HepG2 (cell line): ENCODE results near the gene ZNF683. TPM values are rescaled to one million over a fixed set of nuclear protein-coding genes. Genes with fewer than 3 reads are reported as not detected.

ENCODE experiments used
- ARHGAP35 ChIP-seq: sonication (generic); formaldehyde crosslinking; IDR thresholded peaks from 2 replicates; pipeline ENCODE4 v1.9.0; 2022; ENCODE audit warnings: mild to moderate bottlenecking, inconsistent platforms, moderate library complexity, missing genetic modification reagents, borderline replicate concordance
- CBX1 ChIP-seq: IDR thresholded peaks from one replicate; pipeline ENCODE4 v1.6.1; 2016; ENCODE audit warnings: antibody characterized with exemption, low read depth
- CEBPB ChIP-seq: IDR thresholded peaks from 2 replicates; pipeline ENCODE4 v1.6.1; 2011; ENCODE audit warnings: low read depth, low read length, improper control_type of control experiment, borderline replicate concordance
- HOXA3 ChIP-seq: sonication (generic); formaldehyde crosslinking; IDR thresholded peaks from 2 replicates; pipeline ENCODE4 v1.5.0; 2020; ENCODE audit warnings: missing genetic modification reagents
- ISL2 ChIP-seq: sonication (generic); formaldehyde crosslinking; IDR thresholded peaks from 2 replicates; pipeline ENCODE4 v1.5.0; 2020; ENCODE audit warnings: missing genetic modification reagents
- JUNB ChIP-seq: sonication (generic); formaldehyde crosslinking; IDR thresholded peaks from 2 replicates; pipeline ENCODE4 v1.8.0; 2022; ENCODE audit warnings: missing genetic modification reagents, mild to moderate bottlenecking, borderline replicate concordance
- MAZ ChIP-seq, 2 experiments: sonication (generic) in 1 of 2; formaldehyde crosslinking in 1 of 2; IDR thresholded peaks; 2 replicates each; pipeline versions ENCODE4 v1.5.0 to v1.6.1; 2012 to 2020; ENCODE audit warnings: low read depth in 2 of 2, mild to moderate bottlenecking in 2 of 2, borderline replicate concordance in 1 of 2, improper control_type of control experiment in 1 of 2, low read length in 1 of 2, missing genetic modification reagents in 1 of 2, moderate library complexity in 1 of 2
- MEIS1 ChIP-seq: sonication (generic); formaldehyde crosslinking; IDR thresholded peaks from 2 replicates; pipeline ENCODE4 v1.9.0; 2021; ENCODE audit warnings: mild to moderate bottlenecking, missing genetic modification reagents, moderate library complexity, borderline replicate concordance
- SMC3 ChIP-seq: IDR thresholded peaks from 2 replicates; pipeline ENCODE4 v1.6.1; 2011; ENCODE audit warnings: low read length, improper control_type of control experiment
- SRSF9 ChIP-seq: fragments of 200-400 bp; formaldehyde crosslinking; IDR thresholded peaks from 2 replicates; pipeline ENCODE4 v1.6.1; 2018; ENCODE audit warnings: borderline replicate concordance, mild to moderate bottlenecking, low read depth, low read length; ENCODE audit not compliant: insufficient read depth, poor library complexity, severe bottlenecking
- ZBTB38 ChIP-seq: sonication (generic); formaldehyde crosslinking; IDR thresholded peaks from 2 replicates; pipeline ENCODE4 v1.5.1; 2020; ENCODE audit warnings: mild to moderate bottlenecking, missing genetic modification reagents
- ZEB1 ChIP-seq: IDR thresholded peaks from 2 replicates; pipeline ENCODE4 v1.6.1; 2012; ENCODE audit warnings: mild to moderate bottlenecking, low read depth, inconsistent platforms; ENCODE audit not compliant: insufficient replicate concordance
- ZFY ChIP-seq: sonication (generic); formaldehyde crosslinking; IDR thresholded peaks from 2 replicates; pipeline ENCODE4 v1.4.0; 2020; ENCODE audit warnings: missing genetic modification reagents
- ZNF234 ChIP-seq: sonication (generic); formaldehyde crosslinking; conservative IDR thresholded peaks from 2 replicates; pipeline ENCODE4 v1.5.1; 2020; ENCODE audit warnings: mild to moderate bottlenecking, missing genetic modification reagents
- ZNF556 ChIP-seq: sonication (generic); formaldehyde crosslinking; IDR thresholded peaks from 2 replicates; pipeline ENCODE4 v1.4.0; 2020; ENCODE audit warnings: mild to moderate bottlenecking, missing genetic modification reagents, borderline replicate concordance
- ZNF713 ChIP-seq: sonication (generic); formaldehyde crosslinking; IDR thresholded peaks from 2 replicates; pipeline ENCODE4 v1.4.0; 2020; ENCODE audit warnings: mild to moderate bottlenecking, missing genetic modification reagents
- ZNF75D ChIP-seq: sonication (generic); formaldehyde crosslinking; IDR thresholded peaks from 2 replicates; pipeline ENCODE4 v1.8.1; 2023; ENCODE audit warnings: missing genetic modification reagents, mild to moderate bottlenecking, borderline replicate concordance
- ZNF788 ChIP-seq: sonication (generic); formaldehyde crosslinking; IDR thresholded peaks from 2 replicates; pipeline ENCODE4 v1.5.0; 2020; ENCODE audit warnings: mild to moderate bottlenecking, missing genetic modification reagents, borderline replicate concordance
- ZNF883 ChIP-seq: sonication (generic); formaldehyde crosslinking; IDR thresholded peaks from 2 replicates; pipeline ENCODE4 v1.5.1; 2020; ENCODE audit warnings: mild to moderate bottlenecking, missing genetic modification reagents; ENCODE audit errors: not compliant biosample characterization
- polyA plus RNA-seq, 8 experiments: library from polyadenylated mRNA; depleted of rRNA in 3 of 8; stranded (reverse) in 7 of 8; unstranded in 1 of 8; fragments of >200 nt; fragmentation: Illumina TruSeq in 4 of 8; extraction: Trizol in 4 of 8; gene quantifications; 2 replicates each; pipeline versions ENCODE4 v1.2.1 to v1.2.3, GENCODE V29; 2011 to 2016; ENCODE audit warnings: low read depth in 4 of 8, missing spikeins in 1 of 8, mixed read lengths in 1 of 8; ENCODE audit not compliant: insufficient read depth in 1 of 8
- total RNA-seq, 5 experiments: library from RNA; depleted of rRNA; stranded (reverse); fragments of >200 nt; fragmentation: Illumina TruSeq; extraction: Trizol; gene quantifications; 2 replicates each; pipeline ENCODE4 v1.2.3, GENCODE V29; 2016; ENCODE audit warnings: low read depth in 1 of 5
- TF ChIP-seq, protein P1 (sequence below): sonication (generic); formaldehyde crosslinking; IDR thresholded peaks from 2 replicates; pipeline ENCODE4 v1.5.0; 2020; ENCODE audit warnings: mild to moderate bottlenecking, missing genetic modification reagents, moderate library complexity
- TF ChIP-seq, protein P2 (sequence below): sonication (generic); formaldehyde crosslinking; IDR thresholded peaks from 2 replicates; pipeline ENCODE4 v1.4.0; 2020; ENCODE audit warnings: mild to moderate bottlenecking, missing genetic modification reagents
- TF ChIP-seq, protein P3 (sequence below): IDR thresholded peaks from 2 replicates; pipeline ENCODE4 v1.6.1; 2018; ENCODE audit warnings: missing genetic modification reagents
- TF ChIP-seq, protein P4 (sequence below): sonication (generic); formaldehyde crosslinking; IDR thresholded peaks from 2 replicates; pipeline ENCODE4 v1.4.0; 2020; ENCODE audit warnings: missing genetic modification reagents
- TF ChIP-seq, protein P5 (sequence below): sonication (generic); formaldehyde crosslinking; IDR thresholded peaks from 2 replicates; pipeline ENCODE4 v1.5.0; 2020; ENCODE audit warnings: missing genetic modification reagents

Gene ZNF683
- total and polyA plus RNA-seq, 2 of the 13 experiments (the other 11 are each of a cell fraction or from before 2014, with no cell fraction given), result not detected

DNA sequence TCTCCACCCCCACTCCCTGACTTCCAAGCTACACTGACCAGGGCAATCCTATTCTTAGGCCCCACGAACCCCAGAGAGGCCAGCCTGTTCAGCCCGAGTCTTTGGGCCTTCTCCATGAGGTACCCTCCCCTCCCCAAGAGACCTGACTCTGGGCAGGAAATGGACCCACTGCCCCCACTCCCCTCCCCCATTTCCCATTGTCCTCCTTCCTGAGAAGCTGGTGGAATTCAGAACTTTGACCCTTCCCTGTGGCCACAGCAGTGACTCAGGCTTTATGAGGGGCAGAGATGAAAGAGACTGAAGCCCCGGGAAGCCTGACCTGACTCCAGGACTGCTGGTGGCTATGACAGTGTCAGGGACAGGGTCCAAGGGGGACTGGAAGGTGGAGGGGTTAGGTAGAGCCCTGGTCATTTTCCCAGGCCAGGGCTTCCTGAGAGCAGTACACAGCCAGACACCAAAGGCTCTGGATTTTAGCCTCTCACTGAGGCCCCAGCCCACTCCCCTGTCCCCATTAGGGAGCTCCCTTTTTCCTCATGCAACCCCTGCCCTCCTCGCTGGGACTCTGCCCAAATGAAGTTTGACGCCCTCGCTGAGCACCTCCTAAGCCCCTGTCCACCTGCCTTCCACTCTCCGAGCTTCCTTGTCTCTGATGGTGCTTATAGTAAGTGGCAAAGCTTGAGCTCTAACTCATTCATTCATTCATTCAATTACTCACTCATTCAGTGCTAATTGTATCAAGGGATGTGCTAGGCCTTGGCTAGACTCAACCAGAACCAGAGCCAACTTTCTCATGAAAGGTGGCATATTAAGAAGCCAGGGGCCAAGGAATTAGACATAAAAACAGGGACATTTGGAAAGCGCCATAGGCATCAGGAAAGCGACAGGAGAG lies 21.6 kb downstream of the ZNF683 start (continued):
- TF ChIP-seq, protein P1, sequence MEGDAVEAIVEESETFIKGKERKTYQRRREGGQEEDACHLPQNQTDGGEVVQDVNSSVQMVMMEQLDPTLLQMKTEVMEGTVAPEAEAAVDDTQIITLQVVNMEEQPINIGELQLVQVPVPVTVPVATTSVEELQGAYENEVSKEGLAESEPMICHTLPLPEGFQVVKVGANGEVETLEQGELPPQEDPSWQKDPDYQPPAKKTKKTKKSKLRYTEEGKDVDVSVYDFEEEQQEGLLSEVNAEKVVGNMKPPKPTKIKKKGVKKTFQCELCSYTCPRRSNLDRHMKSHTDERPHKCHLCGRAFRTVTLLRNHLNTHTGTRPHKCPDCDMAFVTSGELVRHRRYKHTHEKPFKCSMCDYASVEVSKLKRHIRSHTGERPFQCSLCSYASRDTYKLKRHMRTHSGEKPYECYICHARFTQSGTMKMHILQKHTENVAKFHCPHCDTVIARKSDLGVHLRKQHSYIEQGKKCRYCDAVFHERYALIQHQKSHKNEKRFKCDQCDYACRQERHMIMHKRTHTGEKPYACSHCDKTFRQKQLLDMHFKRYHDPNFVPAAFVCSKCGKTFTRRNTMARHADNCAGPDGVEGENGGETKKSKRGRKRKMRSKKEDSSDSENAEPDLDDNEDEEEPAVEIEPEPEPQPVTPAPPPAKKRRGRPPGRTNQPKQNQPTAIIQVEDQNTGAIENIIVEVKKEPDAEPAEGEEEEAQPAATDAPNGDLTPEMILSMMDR (CRISPR knock-in tag), result 0 out of 2 replicates have a peak, but pooled peaks have one; percentile 11
- TF ChIP-seq ZFY (CRISPR knock-in tag) (peak; percentile 67), ZNF75D (CRISPR knock-in tag) (no peak), ZNF788 (peak; percentile 94; the same call in 1 of the 2 replicates), SRSF9 (no peak), SMC3 (no peak; the same call in none of the 2 replicates), CEBPB (no peak), ZNF556 (CRISPR knock-in tag) (peak; percentile 92), ZEB1 (peak; percentile 45), JUNB (CRISPR knock-in tag) (peak; percentile 95), CBX1 (peak; percentile 29), MEIS1 (CRISPR knock-in tag) (peak; percentile 95), ZBTB38 (CRISPR knock-in tag) (peak; percentile 58), ZNF713 (CRISPR knock-in tag) (no peak), ZNF883 (peak; percentile 45), ISL2 (CRISPR knock-in tag) (peak; percentile 68; the same call in 1 of the 2 replicates), ZNF234 (CRISPR knock-in tag) (no peak), MAZ (IDR thresholded peaks at IDR 0.05; ENCODE audit: borderline replicate concordance, low read depth, low read length) (peak; percentile 90; the same call in 1 of the 2 replicates), MAZ (CRISPR knock-in tag; IDR thresholded peaks at IDR 0.05; ENCODE audit: low read depth) (peak; percentile 73), HOXA3 (peak; percentile 72), ARHGAP35 (CRISPR knock-in tag) (no peak)
- TF ChIP-seq, protein P2, sequence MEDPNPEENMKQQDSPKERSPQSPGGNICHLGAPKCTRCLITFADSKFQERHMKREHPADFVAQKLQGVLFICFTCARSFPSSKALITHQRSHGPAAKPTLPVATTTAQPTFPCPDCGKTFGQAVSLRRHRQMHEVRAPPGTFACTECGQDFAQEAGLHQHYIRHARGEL, result no peak
- TF ChIP-seq, protein P3, sequence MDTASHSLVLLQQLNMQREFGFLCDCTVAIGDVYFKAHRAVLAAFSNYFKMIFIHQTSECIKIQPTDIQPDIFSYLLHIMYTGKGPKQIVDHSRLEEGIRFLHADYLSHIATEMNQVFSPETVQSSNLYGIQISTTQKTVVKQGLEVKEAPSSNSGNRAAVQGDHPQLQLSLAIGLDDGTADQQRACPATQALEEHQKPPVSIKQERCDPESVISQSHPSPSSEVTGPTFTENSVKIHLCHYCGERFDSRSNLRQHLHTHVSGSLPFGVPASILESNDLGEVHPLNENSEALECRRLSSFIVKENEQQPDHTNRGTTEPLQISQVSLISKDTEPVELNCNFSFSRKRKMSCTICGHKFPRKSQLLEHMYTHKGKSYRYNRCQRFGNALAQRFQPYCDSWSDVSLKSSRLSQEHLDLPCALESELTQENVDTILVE (CRISPR knock-in tag), result peak; percentile 47; the same call in 1 of the 2 replicates
- TF ChIP-seq, protein P4, sequence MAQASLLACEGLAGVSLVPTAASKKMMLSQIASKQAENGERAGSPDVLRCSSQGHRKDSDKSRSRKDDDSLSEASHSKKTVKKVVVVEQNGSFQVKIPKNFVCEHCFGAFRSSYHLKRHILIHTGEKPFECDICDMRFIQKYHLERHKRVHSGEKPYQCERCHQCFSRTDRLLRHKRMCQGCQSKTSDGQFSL (CRISPR knock-in tag), result 0 out of 2 replicates have a peak, but pooled peaks have one; percentile 20
- TF ChIP-seq, protein P5, sequence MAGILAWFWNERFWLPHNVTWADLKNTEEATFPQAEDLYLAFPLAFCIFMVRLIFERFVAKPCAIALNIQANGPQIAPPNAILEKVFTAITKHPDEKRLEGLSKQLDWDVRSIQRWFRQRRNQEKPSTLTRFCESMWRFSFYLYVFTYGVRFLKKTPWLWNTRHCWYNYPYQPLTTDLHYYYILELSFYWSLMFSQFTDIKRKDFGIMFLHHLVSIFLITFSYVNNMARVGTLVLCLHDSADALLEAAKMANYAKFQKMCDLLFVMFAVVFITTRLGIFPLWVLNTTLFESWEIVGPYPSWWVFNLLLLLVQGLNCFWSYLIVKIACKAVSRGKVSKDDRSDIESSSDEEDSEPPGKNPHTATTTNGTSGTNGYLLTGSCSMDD (CRISPR knock-in tag), result no peak
